GM21423 (cell line): ENCODE results near the gene TMEM63A.

Experiments used
- ATAC-seq: cut with Tn5 transposase; IDR thresholded peaks from one replicate; pipeline ENCODE4 v1.9.1; 2021; ENCODE audit warnings: mild to moderate bottlenecking, moderate library complexity; ENCODE audit not compliant: unreplicated experiment

TMEM63A gene

GRCh38 chr1:225886159-225887029, 4.2 kb upstream of the TMEM63A start:
- ATAC-seq, result no peak

- no peak for ATAC-seq
Measured at GRCh38 chr1:225885336-225885735, 3.2 kb upstream of the TMEM63A start.

- ATAC-seq, result no peak
Measured at GRCh38 chr1:225883616-225884265, 1.6 kb upstream of the TMEM63A start.

GRCh38 chr1:225882694-225883615, 775 bp upstream of the TMEM63A start:
- ATAC-seq, result peak; percentile 21

- no peak for ATAC-seq
Measured at GRCh38 chr1:225881081-225881958, 860 bp downstream of the TMEM63A start.

GRCh38 chr1:225880636-225881035, 1.5 kb downstream of the TMEM63A start:
- ATAC-seq, result no peak

GRCh38 chr1:225880222-225880588, 2.0 kb downstream of the TMEM63A start:
- no peak for ATAC-seq

- ATAC-seq, result no peak
Measured at GRCh38 chr1:225879521-225880221, 2.5 kb downstream of the TMEM63A start.

GRCh38 chr1:225878282-225878681, 3.9 kb downstream of the TMEM63A start:
- ATAC-seq, result no peak

GRCh38 chr1:225877580-225877979, 4.6 kb downstream of the TMEM63A start:
- ATAC-seq, result no peak

GRCh38 chr1:225876900-225877510, 5.2 kb downstream of the TMEM63A start:
- no peak for ATAC-seq

GRCh38 chr1:225875044-225875815, 7.0 kb downstream of the TMEM63A start:
- no peak for ATAC-seq

GRCh38 chr1:225874431-225874830, 7.7 kb downstream of the TMEM63A start:
- no peak for ATAC-seq

- ATAC-seq, result no peak
Measured at GRCh38 chr1:225873281-225873850, 8.8 kb downstream of the TMEM63A start.

GRCh38 chr1:225872075-225872430, 10.1 kb downstream of the TMEM63A start:
- no peak for ATAC-seq

GRCh38 chr1:225871359-225872074, 10.7 kb downstream of the TMEM63A start:
- no peak for ATAC-seq

GRCh38 chr1:225870911-225871310, 11.3 kb downstream of the TMEM63A start:
- no peak for ATAC-seq
